ENCODE measurements around the gene BRPF3. TPM values are rescaled to one million over a fixed set of nuclear protein-coding genes. Genes with fewer than 3 reads are reported as not detected.

The BRPF3 gene
- total and polyA plus RNA-seq, 9 of the 15 experiments (the other 6 are each of a cell fraction or from before 2014, with no cell fraction given): 2.2 to 19.3 (median 8.0) TPM

GRCh38 chr6:36219081-36219480, 22.5 kb downstream of the BRPF3 start (continued):
- TF ChIP-seq, protein P1, sequence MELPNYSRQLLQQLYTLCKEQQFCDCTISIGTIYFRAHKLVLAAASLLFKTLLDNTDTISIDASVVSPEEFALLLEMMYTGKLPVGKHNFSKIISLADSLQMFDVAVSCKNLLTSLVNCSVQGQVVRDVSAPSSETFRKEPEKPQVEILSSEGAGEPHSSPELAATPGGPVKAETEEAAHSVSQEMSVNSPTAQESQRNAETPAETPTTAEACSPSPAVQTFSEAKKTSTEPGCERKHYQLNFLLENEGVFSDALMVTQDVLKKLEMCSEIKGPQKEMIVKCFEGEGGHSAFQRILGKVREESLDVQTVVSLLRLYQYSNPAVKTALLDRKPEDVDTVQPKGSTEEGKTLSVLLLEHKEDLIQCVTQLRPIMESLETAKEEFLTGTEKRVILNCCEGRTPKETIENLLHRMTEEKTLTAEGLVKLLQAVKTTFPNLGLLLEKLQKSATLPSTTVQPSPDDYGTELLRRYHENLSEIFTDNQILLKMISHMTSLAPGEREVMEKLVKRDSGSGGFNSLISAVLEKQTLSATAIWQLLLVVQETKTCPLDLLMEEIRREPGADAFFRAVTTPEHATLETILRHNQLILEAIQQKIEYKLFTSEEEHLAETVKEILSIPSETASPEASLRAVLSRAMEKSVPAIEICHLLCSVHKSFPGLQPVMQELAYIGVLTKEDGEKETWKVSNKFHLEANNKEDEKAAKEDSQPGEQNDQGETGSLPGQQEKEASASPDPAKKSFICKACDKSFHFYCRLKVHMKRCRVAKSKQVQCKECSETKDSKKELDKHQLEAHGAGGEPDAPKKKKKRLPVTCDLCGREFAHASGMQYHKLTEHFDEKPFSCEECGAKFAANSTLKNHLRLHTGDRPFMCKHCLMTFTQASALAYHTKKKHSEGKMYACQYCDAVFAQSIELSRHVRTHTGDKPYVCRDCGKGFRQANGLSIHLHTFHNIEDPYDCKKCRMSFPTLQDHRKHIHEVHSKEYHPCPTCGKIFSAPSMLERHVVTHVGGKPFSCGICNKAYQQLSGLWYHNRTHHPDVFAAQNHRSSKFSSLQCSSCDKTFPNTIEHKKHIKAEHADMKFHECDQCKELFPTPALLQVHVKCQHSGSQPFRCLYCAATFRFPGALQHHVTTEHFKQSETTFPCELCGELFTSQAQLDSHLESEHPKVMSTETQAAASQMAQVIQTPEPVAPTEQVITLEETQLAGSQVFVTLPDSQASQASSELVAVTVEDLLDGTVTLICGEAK (IDR thresholded peaks at IDR 0.05): no peak
- TF ChIP-seq, protein P1 (CRISPR knock-in tag; IDR thresholded peaks at IDR 0.05): no peak
- no peak for TF ChIP-seq PYGO2 (tag; IDR thresholded peaks at IDR 0.05)
- no peak for TF ChIP-seq ZNF140 (CRISPR knock-in tag; IDR thresholded peaks at IDR 0.05)
- TF ChIP-seq, protein P2, sequence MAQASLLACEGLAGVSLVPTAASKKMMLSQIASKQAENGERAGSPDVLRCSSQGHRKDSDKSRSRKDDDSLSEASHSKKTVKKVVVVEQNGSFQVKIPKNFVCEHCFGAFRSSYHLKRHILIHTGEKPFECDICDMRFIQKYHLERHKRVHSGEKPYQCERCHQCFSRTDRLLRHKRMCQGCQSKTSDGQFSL (CRISPR knock-in tag; IDR thresholded peaks at IDR 0.05): no peak
- TF ChIP-seq, protein P2 (tag; IDR thresholded peaks at IDR 0.05): no peak
- TF ChIP-seq ARHGAP35 (IDR thresholded peaks at IDR 0.05; ENCODE audit: partially characterized antibody): no peak
